ENCODE data around the gene ERC1. TPM values are rescaled to one million over a fixed set of nuclear protein-coding genes. Genes with fewer than 3 reads are reported as not detected.

ERC1 gene
- total RNA-seq, 2 experiments from 2014 or later: 40.1 to 49.6 TPM

DNA sequence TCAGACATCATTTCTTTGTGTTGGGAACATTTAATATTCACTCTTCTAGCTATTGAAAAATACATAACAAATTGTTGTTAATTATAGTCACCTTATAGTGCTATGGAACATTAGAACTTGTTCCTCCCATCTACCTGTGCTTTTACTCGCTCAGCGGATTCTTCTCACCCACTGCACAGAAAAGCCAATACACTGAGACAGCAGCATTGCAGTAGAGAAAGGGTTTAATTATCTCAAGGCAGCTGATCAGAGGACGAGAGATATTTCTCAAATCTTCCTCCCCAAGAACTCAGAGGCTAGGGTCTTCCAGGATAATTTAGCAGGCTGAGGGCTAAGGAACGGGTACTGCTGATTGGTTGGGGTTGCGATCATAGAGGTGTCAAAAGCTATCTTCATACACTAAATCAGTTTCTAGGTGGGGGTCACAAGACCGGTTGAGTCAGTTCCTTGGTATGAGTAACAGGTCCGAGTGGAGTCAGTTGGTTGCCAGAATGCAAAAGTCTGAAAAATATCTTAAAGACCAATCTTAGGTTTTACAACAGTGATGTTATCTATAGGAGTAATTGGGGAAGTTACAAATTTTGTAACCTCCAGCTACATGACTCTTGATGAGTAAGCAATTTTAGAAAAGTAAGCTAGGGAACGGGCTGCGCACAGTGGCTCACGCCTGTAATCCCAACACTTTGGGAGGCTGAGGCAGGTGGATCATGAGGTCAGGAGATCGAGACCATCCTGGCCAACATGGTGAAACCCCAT is 430.2 kb downstream of the ERC1 start:
- POLR2A ChIA-PET: no interaction called here
- Mint-ChIP-seq H3K36me3 (ENCODE audit: low read depth) (peaks cover 63% of the 10 kb centered on the region), H3K9me3 (peaks cover 7% of the 10 kb centered on the region), H3K4me3 (no peak overlapping the region), H3K4me1 (ENCODE audit: low read depth) (no peaks in the 10 kb centered on the region), H3K27me3 (no peaks in the 10 kb centered on the region), H3K27ac (no peak overlapping the region)
- intact Hi-C loops (cut with DNase I, micrococcal nuclease): no loop called here
- Histone ChIP-seq H3K27ac (ENCODE audit: low read depth in 1 of 2, low read length in 2 of 2) (no peak overlapping the region), H3K36me3 (ENCODE audit: insufficient read depth, low read length) (peaks cover 4% of the 10 kb centered on the region), H3K27me3 (ENCODE audit: control insufficient read depth in 1 of 2, insufficient read depth in 2 of 2, low read length in 2 of 2) (no peaks in the 10 kb centered on the region), H3K4me3 (ENCODE audit: low read length) (no peak overlapping the region), H3K9me3 (ENCODE audit: control insufficient read depth in 1 of 2, insufficient read depth in 1 of 2, low read length in 2 of 2) (peaks cover 0 to 9% of the 10 kb centered on the region in 2 experiments), H3K4me1 (ENCODE audit: insufficient read depth, low read length) (peaks cover 2% of the 10 kb centered on the region)
- no peak for ATAC-seq (ENCODE audit: poor library complexity)
- CTCF ChIA-PET: no interaction called here
- TF ChIP-seq CTCF (IDR thresholded peaks at IDR 0.05): no peak
- DNase-seq: peak in 2 of 14 experiments; percentile 7 to 39

GRCh38 chr12:1422604-1423315 is 431.7 kb downstream of the ERC1 start:
- intact Hi-C loops (cut with DNase I, micrococcal nuclease): no loop called here
- peaks cover 53% of the 10 kb centered on the region for H3K36me3 Mint-ChIP-seq (ENCODE audit: low read depth)
- H3K4me1 Mint-ChIP-seq (ENCODE audit: low read depth): no peaks in the 10 kb centered on the region
- H3K4me1 ChIP-seq (ENCODE audit: insufficient read depth, low read length): peaks cover 2% of the 10 kb centered on the region
- ATAC-seq (ENCODE audit: poor library complexity) (peak; percentile 24), DNase-seq (peak in 3 of 14 experiments; percentile 5 to 60 (median 53))
- ChIA-PET CTCF (no interaction called here), POLR2A (no interaction called here)
- H3K4me3 Mint-ChIP-seq: no peak overlapping the region
- H3K9me3 Mint-ChIP-seq: peaks cover 7% of the 10 kb centered on the region
- H3K4me3 ChIP-seq (ENCODE audit: low read length): no peak overlapping the region
- H3K36me3 ChIP-seq (ENCODE audit: insufficient read depth, low read length): peaks cover 9% of the 10 kb centered on the region
- H3K27ac Mint-ChIP-seq: no peak overlapping the region
- no peaks in the 10 kb centered on the region for H3K27me3 ChIP-seq (ENCODE audit: control insufficient read depth in 1 of 2, insufficient read depth in 2 of 2, low read length in 2 of 2)
- peaks cover 0 to 9% of the 10 kb centered on the region in 2 experiments for H3K9me3 ChIP-seq (ENCODE audit: control insufficient read depth in 1 of 2, insufficient read depth in 1 of 2, low read length in 2 of 2)
- H3K27me3 Mint-ChIP-seq: no peaks in the 10 kb centered on the region
- H3K27ac ChIP-seq (ENCODE audit: low read depth in 1 of 2, low read length in 2 of 2): no peak overlapping the region
- no peak for TF ChIP-seq CTCF (IDR thresholded peaks at IDR 0.05)

- peaks cover 5% of the 10 kb centered on the region for H3K36me3 ChIP-seq (ENCODE audit: insufficient read depth, low read length)
- intact Hi-C loops (cut with DNase I, micrococcal nuclease): no loop called here
- no peaks in the 10 kb centered on the region for H3K27me3 Mint-ChIP-seq
- peaks cover 0 to 5% of the 10 kb centered on the region in 2 experiments for H3K9me3 ChIP-seq (ENCODE audit: control insufficient read depth in 1 of 2, insufficient read depth in 1 of 2, low read length in 2 of 2)
- H3K9me3 Mint-ChIP-seq: peaks cover 5% of the 10 kb centered on the region
- ATAC-seq (ENCODE audit: poor library complexity) (no peak), DNase-seq (no peak)
- H3K4me3 Mint-ChIP-seq: no peak overlapping the region
- H3K4me1 Mint-ChIP-seq (ENCODE audit: low read depth): no peaks in the 10 kb centered on the region
- no peak overlapping the region for H3K27ac Mint-ChIP-seq
- no peak overlapping the region for H3K4me3 ChIP-seq (ENCODE audit: low read length)
- peaks cover 32% of the 10 kb centered on the region for H3K36me3 Mint-ChIP-seq (ENCODE audit: low read depth)
- H3K27ac ChIP-seq (ENCODE audit: low read depth in 1 of 2, low read length in 2 of 2): no peak overlapping the region
- no peak for TF ChIP-seq CTCF (IDR thresholded peaks at IDR 0.05)
- peaks cover 2% of the 10 kb centered on the region for H3K4me1 ChIP-seq (ENCODE audit: insufficient read depth, low read length)
- POLR2A ChIA-PET: no interaction called here
- CTCF ChIA-PET: no interaction called here
- no peaks in the 10 kb centered on the region for H3K27me3 ChIP-seq (ENCODE audit: control insufficient read depth in 1 of 2, insufficient read depth in 2 of 2, low read length in 2 of 2)
Observed at GRCh38 chr12:1424674-1425395, 433.8 kb downstream of the ERC1 start.
